Measurements from ENCODE around the gene PANX1.

GRCh38 chr11:94112206-94112953, 16.3 kb upstream of the PANX1 start:
- TF ChIP-seq ZBTB33 (IDR thresholded peaks at IDR 0.05) (no peak), POLR2A (IDR thresholded peaks at IDR 0.05; ENCODE audit: low read depth, low read length) (no peak), SUZ12 (IDR thresholded peaks at IDR 0.05; ENCODE audit: unreplicated experiment) (no peak), MAX (IDR thresholded peaks at IDR 0.05; ENCODE audit: low read depth, low read length) (no peak), EGR1 (IDR thresholded peaks at IDR 0.05; ENCODE audit: borderline replicate concordance in 1 of 2, low read depth in 2 of 2, low read length in 2 of 2) (no peak), FOXM1 (IDR thresholded peaks at IDR 0.05; ENCODE audit: low read depth, low read length) (no peak), EZH2 (IDR thresholded peaks at IDR 0.05; ENCODE audit: borderline replicate concordance, control insufficient read depth, low read depth, low read length) (no peak)
